Stomach smooth muscle (tissue), 2 donors: ENCODE data around the gene ZNF629.

Experiments
- H3K27ac ChIP-seq: one replicate; pipeline ENCODE4 v1.7.0; 2013; ENCODE audit warnings: mild to moderate bottlenecking, low read length, inconsistent platforms
- H3K27me3 ChIP-seq, 2 donors: one replicate each; pipeline ENCODE4 v1.7.0; 2013; ENCODE audit warnings: low read length in 2 of 2; ENCODE audit not compliant: insufficient read depth in 2 of 2, control insufficient read depth in 1 of 2
- H3K36me3 ChIP-seq, 2 donors: one replicate each; pipeline ENCODE4 v1.7.0; 2013; ENCODE audit warnings: low read length in 2 of 2; ENCODE audit not compliant: control insufficient read depth in 2 of 2, insufficient read depth in 2 of 2
- H3K4me1 ChIP-seq: one replicate; pipeline ENCODE4 v1.7.0; 2013; ENCODE audit warnings: low read length; ENCODE audit not compliant: control insufficient read depth, insufficient read depth
- H3K4me3 ChIP-seq, 2 donors: one replicate each; pipeline ENCODE4 v1.7.0; 2013; ENCODE audit warnings: low read length in 2 of 2
- H3K9ac ChIP-seq, 2 donors: one replicate each; pipeline ENCODE4 v1.7.0; 2013; ENCODE audit warnings: low read length in 2 of 2, mild to moderate bottlenecking in 1 of 2
- H3K9me3 ChIP-seq, 2 donors: one replicate each; pipeline ENCODE4 v1.7.0; 2013; ENCODE audit warnings: low read length in 2 of 2; ENCODE audit not compliant: control insufficient read depth in 2 of 2
- donor health status: healthy.
- donor health status: Pancreatic carcinoma.

The ZNF629 gene

DNA sequence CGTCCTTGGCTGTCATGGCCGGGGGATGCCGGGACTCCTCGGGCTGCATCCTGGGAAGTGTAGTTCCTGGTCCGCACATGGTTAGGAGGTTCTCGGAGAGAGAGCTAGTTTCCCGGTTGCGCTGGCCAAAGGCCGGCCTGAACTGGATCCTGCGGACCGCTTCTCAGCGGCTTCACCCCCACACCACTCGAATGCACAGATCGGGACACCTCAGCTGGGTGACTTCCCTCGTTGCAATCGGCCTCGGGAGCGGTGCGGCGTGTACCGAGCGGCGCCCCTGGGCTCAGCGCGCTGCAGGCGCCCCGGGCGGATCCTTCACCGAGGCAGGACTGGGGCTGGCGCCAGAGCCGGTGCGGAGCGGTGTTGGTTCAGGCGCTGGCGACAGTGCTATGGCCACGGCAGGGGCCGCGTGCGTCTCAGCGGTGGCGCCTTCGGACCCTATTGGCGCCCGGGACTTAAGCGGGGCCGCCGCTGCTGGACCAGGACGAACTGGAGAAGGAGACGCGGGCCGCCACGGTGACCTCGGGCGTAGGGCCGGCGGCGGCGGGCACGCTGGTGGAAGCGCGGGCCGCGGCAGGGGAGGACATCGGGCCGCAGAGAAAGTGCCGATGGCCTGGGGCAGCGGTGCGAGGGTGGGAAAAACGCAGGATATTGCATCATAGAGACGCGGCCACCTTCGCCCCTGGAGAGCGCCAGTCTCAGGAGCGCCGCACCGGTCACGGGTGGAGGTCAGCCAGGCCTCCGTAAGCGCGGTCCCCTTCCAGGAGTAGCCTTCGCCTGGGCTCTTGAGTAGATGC is 11.4 kb downstream of the ZNF629 start:
- H3K4me1 ChIP-seq, result peaks cover 25% of the 10 kb centered on the region
- H3K9me3 ChIP-seq, result no peaks in the 10 kb centered on the region

DNA sequence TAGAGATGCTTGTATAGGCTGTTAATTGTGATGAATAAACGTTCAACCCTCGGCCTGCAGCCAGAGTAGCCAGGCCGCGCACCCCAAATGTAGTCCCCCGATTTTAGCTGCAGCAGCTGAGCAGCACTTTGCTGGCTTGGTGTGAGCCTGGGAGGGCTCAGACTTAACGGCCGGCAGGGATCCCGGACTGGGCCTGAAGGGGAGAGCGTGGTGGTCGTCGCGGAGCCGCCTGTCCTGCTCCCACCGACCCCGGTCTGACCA is 11.9 kb downstream of the ZNF629 start:
- Histone ChIP-seq H3K9ac (peak overlapping the region; percentile 64 to 81), H3K36me3 (peaks cover 22 to 32% of the 10 kb centered on the region in 2 donors), H3K27ac (peak overlapping the region; percentile 81), H3K27me3 (no peaks in the 10 kb centered on the region), H3K9me3 (no peaks in the 10 kb centered on the region), H3K4me1 (peaks cover 25% of the 10 kb centered on the region), H3K4me3 (peak overlapping the region; percentile 84 to 89)

More for the DNA sequence above, 11.4 kb downstream of the ZNF629 start:
- H3K9ac ChIP-seq, result peak overlapping the region; percentile 81
- H3K27ac ChIP-seq, result peak overlapping the region; percentile 81
- peaks cover 20 to 28% of the 10 kb centered on the region in 2 donors for H3K36me3 ChIP-seq
- peak overlapping the region; percentile 84 to 89 for H3K4me3 ChIP-seq
- no peaks in the 10 kb centered on the region for H3K27me3 ChIP-seq

DNA sequence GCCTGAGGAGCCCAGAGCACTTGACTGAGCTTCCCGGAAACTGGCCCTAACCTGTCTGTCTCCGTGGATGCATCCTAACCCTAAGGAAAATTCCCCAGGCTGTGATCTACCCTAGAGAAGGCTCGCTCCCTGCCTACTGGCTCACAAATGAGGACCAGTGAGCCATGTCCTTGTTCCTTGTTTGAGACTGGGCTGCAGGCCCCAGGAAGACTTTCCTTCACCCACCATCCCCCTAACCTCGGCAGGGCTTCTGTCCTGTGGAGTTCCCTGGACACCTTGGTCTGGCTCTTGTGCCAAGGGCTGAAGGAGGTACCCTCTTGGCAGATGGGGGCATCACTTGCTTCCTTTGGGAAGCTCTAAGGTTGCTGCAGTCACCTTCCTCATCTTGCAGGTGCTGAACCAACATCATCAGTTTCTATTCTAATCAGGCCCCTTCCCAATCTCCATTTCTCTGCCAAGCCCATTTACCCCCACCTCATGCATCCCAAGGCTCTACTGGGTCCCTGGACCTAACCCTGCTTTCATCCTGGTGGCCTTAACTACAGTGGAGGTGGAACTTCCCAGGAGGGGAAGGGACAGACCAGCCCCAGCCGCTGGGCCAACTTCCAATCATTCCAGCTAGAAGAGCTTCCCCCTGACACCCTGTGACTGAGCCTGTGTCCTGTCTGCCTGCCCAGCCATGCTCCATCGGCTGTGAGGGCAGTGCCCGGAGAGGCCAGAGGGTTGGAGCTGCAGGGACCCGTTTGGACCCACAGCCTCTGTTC is 12.5 kb downstream of the ZNF629 start:
- Histone ChIP-seq H3K27me3 (no peaks in the 10 kb centered on the region), H3K27ac (peak overlapping the region; percentile 81), H3K4me1 (peaks cover 25% of the 10 kb centered on the region), H3K4me3 (peak overlapping the region; percentile 84 to 89), H3K9me3 (no peaks in the 10 kb centered on the region), H3K9ac (peak overlapping the region; percentile 64 to 81), H3K36me3 (peaks cover 24 to 35% of the 10 kb centered on the region in 2 donors)

DNA sequence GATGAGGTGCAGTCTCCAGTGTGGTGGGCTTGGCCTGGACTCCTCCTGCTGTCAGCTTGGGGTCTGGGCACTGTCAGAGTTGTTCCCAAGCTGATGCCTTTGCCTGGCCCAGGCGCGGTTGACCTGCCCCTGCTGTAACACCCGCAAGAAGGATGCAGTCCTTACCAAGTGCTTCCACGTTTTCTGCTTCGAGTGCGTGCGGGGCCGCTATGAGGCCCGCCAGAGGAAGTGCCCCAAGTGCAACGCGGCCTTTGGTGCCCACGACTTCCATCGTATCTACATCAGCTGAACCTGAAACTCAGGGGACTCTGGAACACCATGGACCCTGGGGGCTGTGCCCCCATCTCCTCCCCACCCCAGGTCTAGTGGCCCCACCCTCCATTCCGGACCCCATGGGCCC is 13.2 kb downstream of the ZNF629 start:
- H3K4me3 ChIP-seq, result no peak overlapping the region
- H3K27me3 ChIP-seq, result no peaks in the 10 kb centered on the region
- no peaks in the 10 kb centered on the region for H3K9me3 ChIP-seq
- H3K4me1 ChIP-seq, result peaks cover 25% of the 10 kb centered on the region
- peaks cover 31 to 42% of the 10 kb centered on the region in 2 donors for H3K36me3 ChIP-seq
- no peak overlapping the region for H3K9ac ChIP-seq
- H3K27ac ChIP-seq, result no peak overlapping the region

DNA sequence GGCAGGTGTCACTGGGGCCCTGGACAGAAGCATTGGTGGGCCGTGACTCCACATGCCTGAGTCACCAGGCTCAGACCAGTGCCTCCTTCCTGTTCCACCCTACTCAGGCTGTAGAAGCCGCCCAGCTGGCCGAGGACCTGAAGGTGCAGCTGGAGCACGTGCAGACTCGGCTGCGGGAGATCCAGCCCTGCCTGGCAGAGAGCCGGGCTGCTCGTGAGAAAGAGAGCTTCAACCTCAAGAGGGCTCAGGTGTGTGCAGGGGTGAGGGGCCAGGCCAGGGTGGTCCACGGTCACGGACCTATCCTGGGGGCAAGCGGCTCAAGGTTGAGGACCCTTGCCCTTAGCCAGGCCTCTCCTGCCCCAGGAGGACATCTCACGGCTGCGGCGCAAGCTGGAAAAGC is 15.3 kb downstream of the ZNF629 start:
- Histone ChIP-seq H3K4me3 (no peak overlapping the region), H3K27ac (no peak overlapping the region), H3K4me1 (peaks cover 19% of the 10 kb centered on the region), H3K9me3 (no peaks in the 10 kb centered on the region), H3K27me3 (no peaks in the 10 kb centered on the region), H3K9ac (no peak overlapping the region), H3K36me3 (peaks cover 50 to 60% of the 10 kb centered on the region in 2 donors)

DNA sequence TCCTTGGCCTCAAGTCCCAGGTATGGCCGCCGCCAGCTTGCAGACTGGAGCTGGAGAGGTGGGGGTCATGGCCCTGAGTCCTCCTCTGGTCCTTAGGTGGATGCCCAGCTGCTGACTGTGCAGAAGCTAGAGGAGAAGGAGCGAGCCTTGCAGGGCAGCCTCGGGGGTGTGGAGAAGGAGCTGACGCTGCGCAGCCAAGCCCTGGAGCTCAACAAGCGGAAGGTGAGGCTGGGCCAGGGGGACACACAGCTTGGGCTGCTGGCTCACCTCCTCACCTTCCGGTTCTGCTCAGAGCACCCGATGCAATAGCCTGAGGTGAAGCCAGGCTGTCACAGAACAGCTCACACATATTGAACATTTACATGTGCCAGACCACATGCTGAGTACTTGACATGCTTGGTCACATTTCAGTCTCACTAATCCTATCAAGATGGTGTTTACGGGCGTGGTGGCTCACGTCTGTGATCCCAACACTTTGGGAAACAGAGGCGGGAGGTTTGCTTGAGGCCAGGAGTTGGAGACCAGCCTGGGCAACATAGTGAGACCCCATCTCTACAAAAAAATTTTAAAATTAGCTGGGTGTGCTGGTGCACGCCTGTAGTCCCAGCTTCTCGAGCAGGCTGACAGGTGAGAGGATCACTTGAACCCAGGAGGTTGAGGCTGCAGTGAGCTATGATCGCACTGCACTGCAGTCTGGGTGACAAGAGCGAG is 17.5 kb downstream of the ZNF629 start:
- H3K9ac ChIP-seq, result no peak overlapping the region
- H3K27me3 ChIP-seq, result no peaks in the 10 kb centered on the region
- H3K9me3 ChIP-seq, result no peaks in the 10 kb centered on the region
- no peak overlapping the region for H3K4me3 ChIP-seq
- no peak overlapping the region for H3K27ac ChIP-seq
- peaks cover 63 to 82% of the 10 kb centered on the region in 2 donors for H3K36me3 ChIP-seq
- peaks cover 3% of the 10 kb centered on the region for H3K4me1 ChIP-seq

DNA sequence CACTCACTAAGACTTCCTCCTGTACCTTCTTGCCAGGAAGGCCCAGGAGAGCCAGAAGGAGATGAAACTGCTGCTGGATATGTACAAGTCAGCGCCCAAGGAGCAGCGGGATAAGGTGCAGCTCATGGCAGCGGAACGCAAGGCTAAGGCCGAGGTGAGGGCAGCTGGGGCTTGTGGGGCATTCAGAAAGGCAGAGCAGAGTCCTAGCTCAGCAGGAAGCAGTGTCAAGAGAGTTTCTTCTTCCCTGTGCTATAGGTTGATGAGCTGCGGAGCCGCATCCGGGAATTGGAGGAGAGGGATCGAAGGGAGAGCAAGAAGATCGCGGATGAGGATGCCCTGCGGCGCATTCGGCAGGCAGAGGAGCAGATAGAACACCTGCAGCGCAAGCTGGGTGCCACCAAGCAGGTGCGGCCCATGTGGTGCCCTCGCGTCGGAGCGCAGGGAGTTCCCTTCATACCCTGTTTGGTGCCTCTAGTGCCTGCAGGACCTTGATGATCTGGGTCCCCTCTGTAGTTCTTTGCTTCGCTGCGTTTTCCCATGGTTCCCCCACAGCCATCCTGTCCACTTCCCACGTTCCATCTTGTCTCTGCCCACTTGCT is 18.3 kb downstream of the ZNF629 start:
- Histone ChIP-seq H3K4me3 (no peak overlapping the region), H3K9me3 (no peaks in the 10 kb centered on the region), H3K9ac (no peak overlapping the region), H3K4me1 (peaks cover 4% of the 10 kb centered on the region), H3K27me3 (no peaks in the 10 kb centered on the region), H3K27ac (no peak overlapping the region), H3K36me3 (peaks cover 72 to 86% of the 10 kb centered on the region in 2 donors)

DNA sequence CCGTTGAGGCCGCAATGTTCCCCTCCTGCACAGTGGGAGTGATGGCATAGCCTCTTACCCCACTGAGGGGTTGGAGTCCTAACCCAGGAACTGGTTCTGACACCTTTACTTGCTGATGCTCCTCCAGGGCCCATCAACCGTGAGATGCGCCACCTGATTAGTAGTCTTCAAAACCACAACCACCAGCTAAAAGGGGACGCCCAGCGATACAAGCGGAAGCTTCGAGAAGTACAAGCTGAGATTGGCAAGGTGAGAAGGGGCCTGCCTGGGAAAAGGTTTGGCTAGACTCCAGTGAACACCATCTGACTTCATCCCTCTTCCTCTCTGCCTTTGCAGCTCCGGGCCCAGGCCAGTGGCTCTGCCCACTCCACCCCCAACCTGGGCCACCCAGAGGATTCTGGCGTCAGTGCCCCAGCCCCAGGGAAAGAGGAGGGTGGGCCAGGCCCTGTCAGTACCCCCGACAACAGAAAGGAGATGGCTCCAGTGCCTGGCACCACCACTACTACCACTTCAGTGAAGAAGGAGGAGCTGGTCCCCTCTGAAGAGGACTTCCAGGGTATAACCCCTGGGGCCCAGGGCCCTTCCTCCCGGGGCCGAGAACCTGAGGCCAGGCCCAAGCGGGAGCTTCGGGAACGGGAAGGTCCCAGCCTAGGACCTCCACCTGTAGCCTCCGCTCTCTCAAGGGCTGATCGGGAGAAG is 19.1 kb downstream of the ZNF629 start:
- Histone ChIP-seq H3K9me3 (no peaks in the 10 kb centered on the region), H3K27ac (no peak overlapping the region), H3K27me3 (no peaks in the 10 kb centered on the region), H3K4me3 (no peak overlapping the region), H3K4me1 (peaks cover 11% of the 10 kb centered on the region), H3K9ac (no peak overlapping the region), H3K36me3 (peaks cover 72 to 84% of the 10 kb centered on the region in 2 donors)

DNA sequence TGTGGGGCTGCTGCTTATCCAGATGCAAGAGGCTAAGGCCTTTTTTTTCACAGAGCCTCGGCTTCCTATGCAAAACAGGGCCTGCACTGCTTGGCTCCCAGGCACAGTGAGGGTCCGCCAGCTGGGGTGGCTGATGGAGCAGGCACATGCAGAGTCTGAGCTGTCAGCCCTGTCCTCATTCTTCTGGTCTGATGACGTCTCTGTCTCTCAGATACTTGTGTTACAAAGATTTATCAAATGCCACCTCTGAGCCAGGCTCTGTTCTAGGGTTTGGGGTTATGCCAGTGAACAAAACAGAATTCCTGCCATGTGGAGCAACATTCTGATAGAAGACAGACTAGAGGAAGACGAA is 20.1 kb downstream of the ZNF629 start:
- H3K9ac ChIP-seq, result no peak overlapping the region
- no peak overlapping the region for H3K4me3 ChIP-seq
- H3K36me3 ChIP-seq, result peaks cover 62 to 75% of the 10 kb centered on the region in 2 donors
- H3K4me1 ChIP-seq, result peaks cover 18% of the 10 kb centered on the region
- no peaks in the 10 kb centered on the region for H3K9me3 ChIP-seq
- H3K27ac ChIP-seq, result no peak overlapping the region
- no peaks in the 10 kb centered on the region for H3K27me3 ChIP-seq
